Measurements from ENCODE around the gene SPINT2.
A peak's percentile ranks its signal among the peaks of the same experiment; 100 is the strongest.
"Not testable (repeated sequence)": the region's sequence is repeated elsewhere in the genome, so short reads cannot be mapped to it uniquely, and the experiment has no call there.

The SPINT2 gene

GRCh38 chr19:38264486-38265212, at the start of gene SPINT2:
Gene SPINT2, plus strand, starts transcription at chr19:38264573. Its CDS starts 320 bp downstream, at chr19:38264893.
- no peak for DNase-seq (ENCODE audit: low spot score)

GRCh38 chr19:38216785-38217641, 47.4 kb upstream of the SPINT2 start:
- DNase-seq (ENCODE audit: low spot score), result no peak

GRCh38 chr19:38218204-38218603, 46.2 kb upstream of the SPINT2 start:
- no peak for DNase-seq (ENCODE audit: low spot score)

GRCh38 chr19:38219221-38219620, 45.2 kb upstream of the SPINT2 start:
- DNase-seq (ENCODE audit: low spot score), result no peak

GRCh38 chr19:38221421-38221820, 43.0 kb upstream of the SPINT2 start:
- no peak for DNase-seq (ENCODE audit: low spot score)

GRCh38 chr19:38221919-38222830, 42.2 kb upstream of the SPINT2 start:
- DNase-seq (ENCODE audit: low spot score), result no peak

- DNase-seq (ENCODE audit: low spot score), result no peak
Measured at GRCh38 chr19:38223119-38223523, 41.3 kb upstream of the SPINT2 start.

- DNase-seq (ENCODE audit: low spot score), result no peak
Measured at GRCh38 chr19:38223617-38224013, 40.8 kb upstream of the SPINT2 start.

GRCh38 chr19:38224014-38224862, 40.1 kb upstream of the SPINT2 start, which contains the start of gene DPF1:
Gene DPF1, minus strand, starts transcription at chr19:38224222. Its CDS starts 80 bp downstream, at chr19:38224142.
- DNase-seq (ENCODE audit: low spot score), result peak; percentile 96

- not testable (repeated sequence) for DNase-seq (ENCODE audit: low spot score)
Measured at GRCh38 chr19:38224863-38225218, 39.5 kb upstream of the SPINT2 start.

- DNase-seq (ENCODE audit: low spot score), result no peak
Measured at GRCh38 chr19:38227287-38228004, 36.9 kb upstream of the SPINT2 start.

- no peak for DNase-seq (ENCODE audit: low spot score)
Measured at GRCh38 chr19:38228005-38228377, 36.4 kb upstream of the SPINT2 start.

GRCh38 chr19:38228491-38229439, 35.6 kb upstream of the SPINT2 start:
- DNase-seq (ENCODE audit: low spot score), result peak; percentile 59

- peak; percentile 94 for DNase-seq (ENCODE audit: low spot score)
Measured at GRCh38 chr19:38229585-38230073, 34.7 kb upstream of the SPINT2 start.

GRCh38 chr19:38230506-38231133, 33.8 kb upstream of the SPINT2 start:
- DNase-seq (ENCODE audit: low spot score), result not testable (repeated sequence)

- DNase-seq (ENCODE audit: low spot score), result no peak
Measured at GRCh38 chr19:38231918-38232317, 32.5 kb upstream of the SPINT2 start.

GRCh38 chr19:38233740-38234251, 30.6 kb upstream of the SPINT2 start:
- DNase-seq (ENCODE audit: low spot score), result peak; percentile 89

GRCh38 chr19:38234615-38235014, 29.8 kb upstream of the SPINT2 start:
- DNase-seq (ENCODE audit: low spot score), result no peak
